ENCODE results near the gene USP12. TPM values are rescaled to one million over a fixed set of nuclear protein-coding genes. Genes with fewer than 3 reads are reported as not detected.

USP12 gene
- total RNA-seq, 4 donors from 2014 or later = 19.2 to 33.7 (median 25.9) TPM

DNA sequence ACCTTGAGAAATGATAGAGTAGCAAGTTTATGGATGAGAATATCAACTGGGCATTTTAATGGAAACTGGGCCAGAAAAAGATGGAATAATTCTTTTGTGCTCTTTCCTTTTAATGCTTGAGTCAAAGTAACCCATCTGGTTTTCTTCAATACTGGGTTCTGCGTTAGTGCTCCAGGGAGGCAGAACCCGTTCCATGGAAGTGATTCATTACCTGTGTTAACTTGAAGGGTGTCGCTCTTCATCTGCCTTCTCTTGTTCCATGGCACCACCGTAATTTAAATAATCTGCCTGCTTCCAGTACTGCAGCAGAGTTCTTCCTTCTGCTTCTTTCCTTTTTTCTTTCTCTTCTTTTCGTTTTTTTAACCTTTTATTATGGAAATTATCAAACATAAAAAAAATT, 14.7 kb upstream of the USP12 start:
- 75% methylated on average over 5 of the region's 5 CpGs for WGBS, 2 donors
- Histone ChIP-seq H3K4me3 (replicated peaks in 1 of 3) (no peak overlapping the region), H3K27me3 (no peaks in the 10 kb centered on the region)

DNA sequence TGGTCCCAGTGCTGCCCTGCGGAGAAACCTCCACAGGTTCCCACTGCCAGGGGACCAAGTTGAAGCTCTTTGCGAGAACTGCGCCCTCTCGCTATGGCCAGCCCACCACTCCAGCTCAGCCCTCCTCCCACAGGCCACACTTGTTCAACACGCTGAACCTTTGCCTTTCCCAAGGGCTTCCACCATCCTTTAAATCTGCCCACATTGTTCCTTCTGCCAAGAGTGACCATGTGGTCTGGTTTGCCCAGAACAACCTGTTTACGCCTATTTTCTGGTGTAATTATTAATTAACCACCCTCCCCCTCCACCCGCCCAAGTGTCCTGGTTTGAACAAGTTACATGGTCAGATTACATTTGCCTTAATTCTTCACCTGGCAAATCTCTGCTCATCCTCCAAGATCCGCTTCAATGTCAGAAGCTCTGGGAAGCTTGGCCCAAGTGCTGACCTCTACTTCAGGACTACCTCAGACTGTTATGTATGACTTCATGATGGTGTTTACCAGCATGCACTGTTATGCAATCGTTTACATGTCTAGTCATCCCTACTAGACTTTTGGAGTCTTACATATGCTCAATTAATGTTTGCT, 12.0 kb upstream of the USP12 start:
- no peaks in the 10 kb centered on the region for H3K4me1 ChIP-seq
- H3K27me3 ChIP-seq = no peaks in the 10 kb centered on the region
- 81 to 82% methylated on average over 9 of the region's 9 CpGs for WGBS, 2 donors
- no peaks in the 10 kb centered on the region for H3K36me3 ChIP-seq
- no peak for DNase-seq
- no peak overlapping the region for H3K4me3 ChIP-seq (replicated peaks in 1 of 3)
- H3K9me3 ChIP-seq = no peaks in the 10 kb centered on the region
- no peak overlapping the region for H3K27ac ChIP-seq
- intact Hi-C loops (cut with DNase I) = no loop called here
- no peak for TF ChIP-seq POLR2A (IDR thresholded peaks at IDR 0.05)
- TF ChIP-seq, protein P1, sequence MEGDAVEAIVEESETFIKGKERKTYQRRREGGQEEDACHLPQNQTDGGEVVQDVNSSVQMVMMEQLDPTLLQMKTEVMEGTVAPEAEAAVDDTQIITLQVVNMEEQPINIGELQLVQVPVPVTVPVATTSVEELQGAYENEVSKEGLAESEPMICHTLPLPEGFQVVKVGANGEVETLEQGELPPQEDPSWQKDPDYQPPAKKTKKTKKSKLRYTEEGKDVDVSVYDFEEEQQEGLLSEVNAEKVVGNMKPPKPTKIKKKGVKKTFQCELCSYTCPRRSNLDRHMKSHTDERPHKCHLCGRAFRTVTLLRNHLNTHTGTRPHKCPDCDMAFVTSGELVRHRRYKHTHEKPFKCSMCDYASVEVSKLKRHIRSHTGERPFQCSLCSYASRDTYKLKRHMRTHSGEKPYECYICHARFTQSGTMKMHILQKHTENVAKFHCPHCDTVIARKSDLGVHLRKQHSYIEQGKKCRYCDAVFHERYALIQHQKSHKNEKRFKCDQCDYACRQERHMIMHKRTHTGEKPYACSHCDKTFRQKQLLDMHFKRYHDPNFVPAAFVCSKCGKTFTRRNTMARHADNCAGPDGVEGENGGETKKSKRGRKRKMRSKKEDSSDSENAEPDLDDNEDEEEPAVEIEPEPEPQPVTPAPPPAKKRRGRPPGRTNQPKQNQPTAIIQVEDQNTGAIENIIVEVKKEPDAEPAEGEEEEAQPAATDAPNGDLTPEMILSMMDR (IDR thresholded peaks at IDR 0.05) = no peak

More for the DNA sequence above, 14.7 kb upstream of the USP12 start:
- intact Hi-C loops (cut with DNase I) = no loop called here
- no peaks in the 10 kb centered on the region for H3K36me3 ChIP-seq
- H3K9me3 ChIP-seq = no peaks in the 10 kb centered on the region
- no peak overlapping the region for H3K27ac ChIP-seq
- H3K4me1 ChIP-seq = no peaks in the 10 kb centered on the region
- no peak for DNase-seq
- TF ChIP-seq POLR2A (IDR thresholded peaks at IDR 0.05) = no peak
- TF ChIP-seq, protein P1 (IDR thresholded peaks at IDR 0.05) = no peak

DNA sequence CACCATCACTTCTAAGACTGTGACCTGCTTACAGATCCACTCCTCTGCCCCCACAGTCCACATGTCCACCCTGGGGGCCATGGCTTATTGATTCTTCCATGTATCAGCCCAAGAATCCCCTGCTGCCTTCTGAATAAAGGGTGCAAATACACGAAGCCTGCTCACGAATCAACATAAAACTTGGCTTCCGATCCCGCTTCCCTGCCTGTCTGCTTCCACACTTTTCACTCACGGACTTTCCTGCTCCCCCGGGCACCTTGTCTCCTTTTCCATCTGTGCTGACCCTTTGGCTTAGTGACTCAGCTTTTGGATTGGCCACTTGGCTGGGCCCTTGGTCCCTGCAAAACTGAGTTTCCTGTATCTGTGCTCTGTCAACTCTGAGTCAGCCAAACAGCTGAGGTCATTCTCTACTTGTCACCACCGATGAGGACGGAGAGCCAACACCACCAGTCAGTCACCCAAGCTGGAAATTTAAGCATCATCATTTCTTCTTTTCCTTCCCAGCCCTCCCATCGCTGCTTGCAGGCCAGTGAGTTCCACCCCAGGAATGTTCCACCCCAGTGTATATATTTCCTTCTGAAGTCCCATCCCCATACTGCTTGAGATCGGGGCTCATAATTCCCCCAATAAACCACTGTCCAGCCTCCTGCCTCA, 11.4 kb upstream of the USP12 start:
- Histone ChIP-seq H3K9me3 (no peaks in the 10 kb centered on the region), H3K4me1 (no peaks in the 10 kb centered on the region), H3K27me3 (no peaks in the 10 kb centered on the region), H3K27ac (no peak overlapping the region), H3K36me3 (no peaks in the 10 kb centered on the region), H3K4me3 (replicated peaks in 1 of 3) (no peak overlapping the region)
- WGBS, 2 donors = 55 to 59% methylated on average over 10 of the region's 10 CpGs
- peak in 1 of 2 donors; percentile 14 for DNase-seq
- intact Hi-C loops (cut with DNase I) = no loop called here
- TF ChIP-seq, protein P1 (IDR thresholded peaks at IDR 0.05) = no peak

DNA sequence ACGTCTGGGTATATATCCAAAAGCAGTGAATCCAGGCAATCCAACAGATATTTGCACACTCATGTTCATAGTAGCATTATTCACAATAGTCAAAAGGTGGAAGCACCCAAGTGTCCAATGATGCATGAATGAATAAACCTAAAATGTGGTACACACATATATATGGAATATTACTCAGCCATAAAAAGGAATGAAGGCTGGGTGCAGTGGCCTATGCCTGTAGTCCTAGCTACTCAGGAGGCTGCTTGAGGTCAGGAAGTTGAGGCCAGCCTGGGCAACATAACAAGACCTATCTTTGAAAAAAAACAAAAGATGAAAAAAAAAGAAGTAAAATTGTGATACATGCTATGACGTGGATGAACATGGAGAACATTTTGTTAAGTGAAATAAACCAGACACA, 10.4 kb upstream of the USP12 start:
- H3K27ac ChIP-seq = no peak overlapping the region
- no peaks in the 10 kb centered on the region for H3K27me3 ChIP-seq
- H3K36me3 ChIP-seq = no peaks in the 10 kb centered on the region
- 92% methylated on average over 2 of the region's 2 CpGs for WGBS, 2 donors
- no peaks in the 10 kb centered on the region for H3K4me1 ChIP-seq
- TF ChIP-seq, protein P1 (IDR thresholded peaks at IDR 0.05) = no peak
- no peak for TF ChIP-seq POLR2A (IDR thresholded peaks at IDR 0.05)
- H3K4me3 ChIP-seq (replicated peaks in 1 of 3) = no peak overlapping the region
- H3K9me3 ChIP-seq = no peaks in the 10 kb centered on the region
- intact Hi-C loops (cut with DNase I) = no loop called here
- DNase-seq = no peak

DNA sequence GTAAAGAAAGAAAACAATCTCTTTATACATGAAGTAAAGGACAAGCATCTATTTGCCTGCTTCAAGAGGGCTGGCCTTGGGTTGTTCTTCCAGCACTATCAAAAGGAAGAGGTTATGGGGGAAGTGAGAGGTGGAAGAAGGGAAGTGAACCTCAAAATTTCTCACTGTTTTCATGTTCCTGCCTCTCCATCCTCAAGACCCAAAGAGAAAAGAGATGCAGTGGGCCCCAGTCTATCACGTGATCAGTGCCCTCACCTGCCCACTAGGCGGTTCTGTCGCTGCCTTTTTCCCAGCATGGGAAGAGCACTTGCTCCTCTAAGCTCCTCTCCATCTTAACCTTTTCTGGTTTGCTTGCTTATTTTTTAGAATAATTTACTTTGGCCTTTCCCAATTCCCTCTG, 6.2 kb upstream of the USP12 start:
- no peak for DNase-seq
- no peak overlapping the region for H3K27ac ChIP-seq
- no peak overlapping the region for H3K4me3 ChIP-seq (replicated peaks in 1 of 3)
- WGBS, 2 donors = 27 to 31% methylated on average over 3 of the region's 3 CpGs
- no peaks in the 10 kb centered on the region for H3K36me3 ChIP-seq
- no peaks in the 10 kb centered on the region for H3K9me3 ChIP-seq
- no peaks in the 10 kb centered on the region for H3K4me1 ChIP-seq
- H3K27me3 ChIP-seq = no peaks in the 10 kb centered on the region
- intact Hi-C loops (cut with DNase I) = no loop called here
- TF ChIP-seq, protein P1 (IDR thresholded peaks at IDR 0.05) = no peak

All from thyroid gland (tissue), 4 donors.